HUDEP-2 (cell line): ENCODE results near the gene ANKMY1.

ENCODE experiments used
- DNase-seq, 76 experiments: peaks; one replicate each; lab custom pipeline; 2025; ENCODE audit not compliant: unreplicated experiment in 76 of 76; lab: John Stamatoyannopoulos, UW

ANKMY1 gene

DNA sequence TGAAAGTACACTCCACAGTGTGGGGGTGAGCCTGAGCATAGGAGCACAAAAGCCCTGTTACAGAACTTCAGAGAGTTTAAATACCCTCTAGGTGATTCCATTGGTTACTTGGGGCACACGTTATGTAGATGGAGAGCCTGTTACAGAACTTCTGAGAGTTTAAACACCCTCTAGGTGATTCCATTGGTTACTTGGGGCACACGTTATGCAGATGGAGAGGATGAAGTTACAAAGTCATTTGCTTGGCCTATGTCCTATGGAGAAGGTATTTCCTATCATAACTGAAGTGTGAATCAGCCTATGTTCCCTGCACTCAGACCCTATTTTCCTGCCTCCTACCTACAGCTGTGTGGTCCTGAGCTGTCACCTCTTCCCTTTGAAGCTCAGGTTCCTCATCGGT lies 25.0 kb upstream of the ANKMY1 start:
- no peak for DNase-seq

DNA sequence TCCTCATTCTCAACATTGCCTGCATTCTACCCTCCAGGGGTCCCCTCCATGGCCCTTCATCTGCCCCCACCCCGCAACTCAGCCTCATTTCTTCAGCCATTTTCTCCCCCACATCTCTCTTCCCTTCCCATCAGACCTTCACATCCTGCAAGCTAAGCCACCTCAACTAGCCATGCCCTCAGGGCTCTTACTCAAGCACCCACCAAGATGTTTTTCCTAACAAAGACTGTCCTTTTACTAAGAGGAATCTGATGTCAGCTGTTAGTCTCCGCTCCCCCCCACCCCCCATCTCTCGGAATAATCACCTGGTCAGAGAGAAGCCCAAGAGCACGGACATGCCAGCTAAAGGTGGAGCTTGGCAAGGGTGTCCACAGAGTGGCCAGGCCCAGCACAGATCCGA lies 24.0 kb upstream of the ANKMY1 start:
- no peak for DNase-seq

- no peak for DNase-seq
These were observed 22.2 kb upstream of the ANKMY1 start for GRCh38 chr2:240579771-240580614.

GRCh38 chr2:240579071-240579762 lies 21.4 kb upstream of the ANKMY1 start:
- no peak for DNase-seq

DNA sequence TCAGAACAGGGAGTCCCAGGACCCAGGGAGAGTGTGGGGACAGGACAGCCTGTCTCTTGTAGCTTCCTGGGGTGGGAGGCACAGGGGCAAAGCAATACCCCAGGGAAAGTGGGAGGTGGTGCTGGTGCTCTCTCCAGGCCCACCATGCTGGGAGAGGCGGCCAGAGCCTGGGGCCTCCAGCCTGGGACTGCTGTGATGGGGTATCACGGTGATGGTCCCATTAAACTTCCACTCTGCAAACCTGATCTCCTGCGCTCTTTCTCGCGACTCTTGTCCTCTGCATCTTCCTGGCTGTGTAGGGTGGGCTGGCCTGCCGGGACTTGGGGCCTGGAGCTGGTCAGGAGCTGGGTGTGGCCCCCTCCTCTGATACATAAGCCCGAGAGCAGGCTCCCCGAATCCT lies 20.7 kb upstream of the ANKMY1 start:
- DNase-seq = no peak

GRCh38 chr2:240578110-240578450 lies 20.3 kb upstream of the ANKMY1 start:
- DNase-seq = no peak

DNA sequence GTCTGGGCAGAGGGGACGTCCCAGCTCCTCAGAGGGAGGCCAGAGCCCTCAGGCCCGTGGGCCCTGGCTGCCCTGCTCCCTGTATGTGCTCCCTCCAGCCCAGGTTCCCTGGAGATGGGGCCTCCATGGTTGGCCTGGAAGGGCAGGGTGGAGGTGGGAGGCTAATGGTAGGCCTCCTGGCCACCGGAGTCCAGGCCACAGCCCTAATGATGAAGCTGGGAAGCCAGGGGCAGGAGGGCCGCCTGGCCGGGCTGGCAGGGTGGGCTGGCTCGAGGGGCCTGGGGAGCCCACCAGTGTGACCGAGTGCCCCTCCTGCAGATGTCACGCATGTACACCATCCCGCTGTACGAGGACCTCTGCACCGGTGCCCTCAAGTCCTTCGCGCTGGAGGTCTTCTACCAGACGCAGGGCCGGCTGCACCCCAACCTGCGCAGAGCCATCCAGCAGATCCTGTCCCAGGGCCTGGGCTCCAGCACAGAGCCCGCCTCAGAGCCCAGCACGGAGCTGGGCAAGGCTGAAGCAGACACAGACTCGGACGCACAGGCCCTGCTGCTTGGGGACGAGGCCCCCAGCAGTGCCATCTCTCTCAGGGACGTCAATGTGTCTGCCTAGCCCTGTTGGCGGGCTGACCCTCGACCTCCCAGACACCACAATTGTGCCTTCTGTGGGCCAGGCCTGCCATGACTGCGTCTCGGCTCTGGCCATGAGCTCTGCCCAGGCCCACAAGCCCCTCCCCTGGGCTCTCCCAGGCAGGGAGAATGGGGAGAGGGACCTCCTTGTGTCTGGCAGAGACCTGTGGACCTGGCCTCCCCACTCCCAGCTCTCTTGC lies 19.7 kb upstream of the ANKMY1 start:
- no peak for DNase-seq

DNA sequence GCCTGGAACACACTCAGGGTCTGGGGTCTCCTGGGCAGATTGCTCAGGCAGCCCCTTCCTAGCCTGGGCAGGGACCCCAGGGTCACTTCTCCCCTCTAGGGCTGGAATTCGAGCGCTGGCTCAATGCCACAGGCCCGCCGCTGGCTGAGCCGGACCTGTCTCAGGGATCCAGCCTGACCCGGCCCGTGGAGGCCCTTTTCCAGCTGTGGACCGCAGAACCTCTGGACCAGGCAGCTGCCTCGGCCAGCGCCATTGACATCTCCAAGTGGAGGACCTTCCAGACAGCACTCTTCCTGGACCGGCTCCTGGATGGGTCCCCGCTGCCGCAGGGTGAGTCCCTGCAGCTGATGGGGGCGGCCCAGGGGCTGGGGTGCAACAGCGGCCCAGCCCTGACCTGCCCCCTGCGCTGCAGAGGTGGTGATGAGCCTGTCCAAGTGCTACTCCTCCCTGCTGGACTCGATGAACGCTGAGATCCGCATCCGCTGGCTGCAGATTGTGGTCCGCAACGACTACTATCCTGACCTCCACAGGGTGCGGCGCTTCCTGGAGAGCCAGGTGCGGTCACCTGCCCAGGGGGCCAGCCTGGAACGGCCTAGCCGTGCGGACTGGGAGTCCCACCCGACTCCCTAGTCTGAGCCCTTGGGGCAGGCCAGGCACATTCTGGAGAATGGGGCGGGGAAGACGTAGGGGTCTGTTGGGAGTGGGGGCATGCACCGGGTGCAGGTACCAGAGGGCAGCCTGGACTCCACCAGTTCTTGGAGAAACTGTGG lies 18.8 kb upstream of the ANKMY1 start:
- no peak for DNase-seq

DNA sequence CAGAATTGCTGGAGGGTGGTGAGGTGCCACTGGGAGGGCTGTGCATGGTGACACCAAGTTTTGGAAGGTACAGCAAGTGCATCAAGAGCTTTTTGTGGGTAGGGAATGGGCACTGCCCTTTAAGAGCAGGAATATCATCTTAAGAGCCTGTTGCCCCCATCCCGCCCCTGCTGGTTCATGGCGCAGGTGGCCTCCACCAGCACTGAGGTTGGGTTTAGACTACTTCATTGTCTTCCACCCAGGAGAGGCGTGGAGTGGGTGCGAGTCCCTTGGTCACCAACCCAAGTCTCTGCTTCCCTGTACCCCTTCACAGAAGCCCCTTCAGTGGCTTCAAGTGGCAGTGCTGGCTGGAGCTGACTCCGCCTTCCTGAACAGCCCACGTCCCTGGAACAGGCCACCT lies 18.2 kb upstream of the ANKMY1 start:
- DNase-seq = no peak

GRCh38 chr2:240575101-240575965 lies 17.5 kb upstream of the ANKMY1 start:
- no peak for DNase-seq

DNA sequence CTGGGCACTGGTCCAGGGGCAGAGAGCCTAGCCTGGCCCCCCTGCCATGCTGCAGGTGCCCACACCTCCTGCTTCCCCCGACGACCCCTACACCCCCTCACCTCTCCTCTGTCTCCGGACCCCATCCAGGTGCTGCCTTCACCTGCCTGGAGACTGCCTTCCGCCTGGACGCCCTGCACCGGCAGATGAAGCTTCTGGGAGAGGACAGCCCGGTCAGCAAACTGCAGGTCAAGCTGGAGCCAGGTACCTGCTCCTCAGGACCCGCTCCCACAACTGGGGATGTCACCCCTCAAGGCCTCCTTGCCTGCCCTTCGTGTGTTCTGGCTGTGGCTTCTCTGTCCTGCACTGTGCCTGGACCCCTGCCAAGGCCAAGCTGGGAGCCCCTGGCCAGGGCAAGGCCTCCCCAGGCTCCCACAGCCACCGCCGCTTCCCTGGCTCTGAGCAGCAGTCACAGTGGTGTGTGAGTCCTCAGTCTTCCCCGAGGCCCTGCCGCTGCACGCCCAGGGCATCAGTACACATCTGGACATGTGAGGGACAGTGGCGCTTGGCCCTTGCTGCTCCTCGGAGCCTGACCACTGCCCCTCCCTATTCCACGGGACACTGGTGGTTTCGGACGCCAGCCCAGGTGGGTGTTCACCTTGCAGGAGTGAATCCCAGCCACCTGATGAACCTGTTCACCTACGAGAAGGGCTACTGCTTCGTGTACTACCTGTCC lies 16.8 kb upstream of the ANKMY1 start:
- DNase-seq = no peak

GRCh38 chr2:240573516-240574385 lies 16.0 kb upstream of the ANKMY1 start:
- DNase-seq = no peak

GRCh38 chr2:240573071-240573515 lies 15.3 kb upstream of the ANKMY1 start:
- DNase-seq = no peak

DNA sequence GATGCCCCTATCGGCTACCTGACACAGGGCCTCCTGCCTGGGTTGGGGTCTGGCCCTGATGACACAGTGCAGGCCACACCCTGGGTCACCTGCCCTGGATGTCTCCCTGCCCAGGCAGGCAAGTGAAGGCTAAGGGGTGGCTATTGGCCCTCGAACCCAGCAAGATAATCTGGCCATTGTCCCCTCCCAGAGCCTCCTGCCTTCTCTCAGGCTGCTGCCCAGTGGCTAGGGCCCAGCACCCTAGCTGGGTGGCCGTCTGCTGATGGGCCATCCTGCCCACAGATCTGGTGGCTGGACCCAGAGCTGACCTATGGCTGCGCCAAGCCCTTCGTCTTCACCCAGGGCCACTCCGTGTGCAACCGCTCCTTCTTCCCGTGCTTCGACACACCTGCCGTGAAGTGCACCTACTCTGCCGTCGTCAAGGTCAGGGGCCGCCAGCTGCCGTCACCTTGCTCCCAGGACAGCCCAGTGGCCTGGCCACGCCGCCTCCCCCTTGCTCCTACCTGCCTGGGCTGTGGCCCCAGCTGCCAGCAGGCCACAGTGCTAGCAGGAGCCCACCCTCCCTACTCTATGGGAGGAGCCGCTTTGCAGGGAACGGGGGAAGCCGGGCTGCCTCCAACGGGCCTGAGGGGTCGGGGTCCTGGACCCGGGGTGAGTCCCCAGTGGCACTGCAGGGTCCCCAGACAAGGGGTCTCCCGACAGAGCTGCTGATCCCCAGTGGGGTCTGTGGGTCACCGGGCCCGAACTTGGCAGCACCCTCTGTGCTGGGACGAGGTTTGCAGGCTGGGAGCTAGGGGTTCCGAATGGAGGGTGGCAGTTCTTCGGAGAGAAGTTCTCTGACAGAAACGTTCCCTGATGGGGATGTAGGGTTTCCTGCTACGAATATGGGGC lies 14.6 kb upstream of the ANKMY1 start:
- DNase-seq = no peak

DNA sequence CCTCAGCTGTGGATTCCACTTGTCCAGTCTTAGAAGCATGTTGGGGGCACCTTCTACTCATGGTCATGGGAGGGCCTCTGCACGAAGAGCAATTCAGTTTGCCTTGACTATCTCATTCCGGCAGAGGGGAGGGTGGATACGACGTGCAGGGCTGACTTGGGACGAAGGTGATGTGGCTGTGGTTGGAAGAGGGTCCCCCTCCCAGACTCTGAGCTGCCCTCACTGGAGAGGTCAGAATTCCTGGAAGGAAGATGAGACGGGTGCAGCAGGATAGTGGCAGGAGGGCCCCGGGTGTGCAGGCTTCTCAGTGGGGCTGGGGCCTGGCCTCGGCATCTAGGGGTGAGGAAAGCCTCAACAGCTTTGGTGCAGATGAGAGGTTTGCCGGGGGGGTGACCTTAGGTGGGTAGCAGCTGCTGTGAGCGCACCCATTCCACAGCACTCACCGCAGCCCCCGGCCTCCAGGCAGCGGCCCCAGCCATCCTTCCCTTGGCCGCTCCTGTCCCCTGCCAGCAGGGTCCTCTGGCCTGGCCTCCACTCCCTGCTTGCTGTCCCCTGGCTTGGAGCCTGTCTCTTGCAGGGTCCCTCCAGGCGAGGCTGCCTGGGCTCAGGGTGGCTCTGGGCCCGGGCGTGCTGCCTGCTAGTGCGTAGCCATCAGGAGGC lies 13.7 kb upstream of the ANKMY1 start:
- DNase-seq = no peak

GRCh38 chr2:240570531-240571313 lies 12.9 kb upstream of the ANKMY1 start:
- DNase-seq = no peak
